SK-N-SH treated with all-trans-retinoic acid at 6 μM for 48 hours (cell line): ENCODE measurements around the gene PALS2.

Experiments
- ATAC-seq: fragments of 200-7000 bp; cut with Tn5 transposase; 3 replicates; pipeline ENCODE4 v1.9.1; 2020; ENCODE audit warnings: mild to moderate bottlenecking, moderate library complexity
- ARNTL ChIP-seq: fragments of 450-650 bp; formaldehyde crosslinking; IDR thresholded peaks from 2 replicates; pipeline ENCODE4 v1.5.0; 2020; ENCODE audit warnings: low read depth, mild to moderate bottlenecking, moderate library complexity, borderline replicate concordance
- BACH2 ChIP-seq: fragments of 250-450 bp; sonication (Bioruptor Pico); IDR thresholded peaks from 2 replicates; pipeline ENCODE4 v1.9.0; 2021; ENCODE audit warnings: mild to moderate bottlenecking, borderline replicate concordance
- CREB5 ChIP-seq: fragments of 250-450 bp; sonication (Bioruptor Pico); IDR thresholded peaks from 2 replicates; pipeline ENCODE4 v1.5.1; 2020; ENCODE audit warnings: low read depth, mild to moderate bottlenecking, moderate library complexity
- CSDC2 ChIP-seq: fragments of 250-450 bp; sonication (Bioruptor Pico); IDR thresholded peaks from 2 replicates; pipeline ENCODE4 v1.5.0; 2020; ENCODE audit warnings: mild to moderate bottlenecking, moderate library complexity
- CSRNP3 ChIP-seq: fragments of 250-450 bp; sonication (Bioruptor Pico); IDR thresholded peaks from 2 replicates; pipeline ENCODE4 v1.5.1; 2021; ENCODE audit warnings: mild to moderate bottlenecking, moderate library complexity
- ESRRG ChIP-seq: fragments of 250-450 bp; sonication (Bioruptor Pico); IDR thresholded peaks from 2 replicates; pipeline ENCODE4 v1.6.1; 2021; ENCODE audit warnings: mild to moderate bottlenecking
- GLIS3 ChIP-seq: fragments of 250-450 bp; sonication (Bioruptor Pico); IDR thresholded peaks from 2 replicates; pipeline ENCODE4 v1.5.0; 2020; ENCODE audit warnings: mild to moderate bottlenecking, moderate library complexity
- ISL1 ChIP-seq: fragments of 250-450 bp; sonication (Bioruptor Pico); IDR thresholded peaks from 2 replicates; pipeline ENCODE4 v2.1.2; 2022; ENCODE audit warnings: mild to moderate bottlenecking, moderate library complexity
- PATZ1 ChIP-seq: fragments of 250-450 bp; sonication (Bioruptor Pico); IDR thresholded peaks from 2 replicates; pipeline ENCODE4 v1.8.0; 2020; ENCODE audit warnings: mild to moderate bottlenecking, moderate library complexity, borderline replicate concordance
- POU6F1 ChIP-seq: fragments of 250-450 bp; sonication (Bioruptor Pico); IDR thresholded peaks from 2 replicates; pipeline ENCODE4 v1.8.0; 2021; ENCODE audit warnings: low read depth, mild to moderate bottlenecking, moderate library complexity, borderline replicate concordance
- PPARA ChIP-seq: fragments of 250-450 bp; sonication (Bioruptor Pico); IDR thresholded peaks from 2 replicates; pipeline ENCODE4 v1.5.0; 2020; ENCODE audit warnings: mild to moderate bottlenecking, borderline replicate concordance
- RARB ChIP-seq: fragments of 250-450 bp; sonication (Bioruptor Pico); IDR thresholded peaks from 2 replicates; pipeline ENCODE4 v1.8.0; 2021; ENCODE audit warnings: mild to moderate bottlenecking, moderate library complexity
- SNAI2 ChIP-seq: fragments of 250-450 bp; sonication (Bioruptor Pico); IDR thresholded peaks from 2 replicates; pipeline ENCODE4 v1.5.0; 2020; ENCODE audit warnings: mild to moderate bottlenecking, moderate library complexity
- TOX ChIP-seq: fragments of 250-450 bp; sonication (Bioruptor Pico); IDR thresholded peaks from 2 replicates; pipeline ENCODE4 v1.8.0; 2021; ENCODE audit warnings: mild to moderate bottlenecking, moderate library complexity, borderline replicate concordance
- TSHZ2 ChIP-seq: fragments of 250-450 bp; sonication (Bioruptor Pico); IDR thresholded peaks from 2 replicates; pipeline ENCODE4 v1.5.0; 2020; ENCODE audit warnings: mild to moderate bottlenecking, moderate library complexity
- ZC3H10 ChIP-seq: fragments of 250-450 bp; sonication (Bioruptor Pico); IDR thresholded peaks from 2 replicates; pipeline ENCODE4 v1.5.1; 2021; ENCODE audit warnings: mild to moderate bottlenecking, moderate library complexity
- ZFP3 ChIP-seq: fragments of 250-450 bp; sonication (Bioruptor Pico); IDR thresholded peaks from 2 replicates; pipeline ENCODE4 v1.5.0; 2020; ENCODE audit warnings: mild to moderate bottlenecking, moderate library complexity
- ZNF565 ChIP-seq: fragments of 450-650 bp; formaldehyde crosslinking; conservative IDR thresholded peaks from 2 replicates; pipeline ENCODE4 v1.5.0; 2020; ENCODE audit warnings: low read depth, mild to moderate bottlenecking, moderate library complexity
- ZNF70 ChIP-seq: fragments of 450-650 bp; formaldehyde crosslinking; IDR thresholded peaks from 2 replicates; pipeline ENCODE4 v1.5.0; 2020; ENCODE audit warnings: mild to moderate bottlenecking, moderate library complexity

The PALS2 gene

GRCh38 chr7:24617957-24618616 lies 44.8 kb downstream of the PALS2 start:
- TF ChIP-seq ZFP3 (CRISPR knock-in tag) (no peak), PPARA (CRISPR knock-in tag) (no peak), TSHZ2 (CRISPR knock-in tag) (no peak), POU6F1 (no peak), ZNF70 (CRISPR knock-in tag) (no peak), ARNTL (CRISPR knock-in tag) (no peak), RARB (CRISPR knock-in tag) (no peak), PATZ1 (CRISPR knock-in tag) (no peak), ESRRG (CRISPR knock-in tag) (no peak), CSRNP3 (CRISPR knock-in tag) (no peak), CREB5 (CRISPR knock-in tag) (no peak)
- ATAC-seq, result no peak

GRCh38 chr7:24619978-24620377 lies 46.7 kb downstream of the PALS2 start:
- ATAC-seq, result no peak
- TF ChIP-seq RARB (CRISPR knock-in tag), result no peak
- TF ChIP-seq ISL1 (CRISPR knock-in tag), result no peak
- no peak for TF ChIP-seq SNAI2
- no peak for TF ChIP-seq TSHZ2 (CRISPR knock-in tag)
- TF ChIP-seq PPARA (CRISPR knock-in tag), result no peak
- TF ChIP-seq ESRRG (CRISPR knock-in tag), result no peak
- TF ChIP-seq CSRNP3 (CRISPR knock-in tag), result no peak
- TF ChIP-seq GLIS3 (CRISPR knock-in tag), result no peak
- TF ChIP-seq PATZ1 (CRISPR knock-in tag), result no peak
- TF ChIP-seq ZNF565 (CRISPR knock-in tag), result no peak
- no peak for TF ChIP-seq ZFP3 (CRISPR knock-in tag)
- TF ChIP-seq TOX (CRISPR knock-in tag), result no peak
- TF ChIP-seq BACH2 (CRISPR knock-in tag), result no peak
- no peak for TF ChIP-seq ZC3H10 (CRISPR knock-in tag)
- TF ChIP-seq ARNTL (CRISPR knock-in tag), result no peak
- TF ChIP-seq CSDC2 (CRISPR knock-in tag), result no peak
